WTC11 (cell line): ENCODE measurements around the gene CORO7. TPM values are rescaled to one million over a fixed set of nuclear protein-coding genes. Genes with fewer than 3 reads are reported as not detected.
A peak's percentile ranks its signal among the peaks of the same experiment; 100 is the strongest.

Source experiments
- ATF1 ChIP-seq: sonication (generic); formaldehyde crosslinking; IDR thresholded peaks from 2 replicates; pipeline ENCODE4 v1.8.1; 2023; ENCODE audit warnings: mild to moderate bottlenecking, moderate library complexity, missing genetic modification reagents
- ATF3 ChIP-seq: sonication (generic); formaldehyde crosslinking; conservative IDR thresholded peaks from 2 replicates; pipeline ENCODE4 v1.8.1; 2022; ENCODE audit warnings: mild to moderate bottlenecking, missing genetic modification reagents
- ATF6 ChIP-seq: sonication (generic); formaldehyde crosslinking; IDR thresholded peaks from 2 replicates; pipeline ENCODE4 v1.8.1; 2023; ENCODE audit warnings: mild to moderate bottlenecking, missing genetic modification reagents
- CDX4 ChIP-seq: fragments of 250-450 bp; sonication (Bioruptor Pico); IDR thresholded peaks from 2 replicates; pipeline ENCODE4 v1.9.0; 2021; ENCODE audit warnings: moderate library complexity, mild to moderate bottlenecking, inconsistent platforms, borderline replicate concordance
- CREB1 ChIP-seq: sonication (generic); formaldehyde crosslinking; IDR thresholded peaks from 2 replicates; pipeline ENCODE4 v1.8.0; 2023; ENCODE audit warnings: mild to moderate bottlenecking, missing genetic modification reagents
- CREM ChIP-seq: sonication (generic); formaldehyde crosslinking; IDR thresholded peaks from 2 replicates; pipeline ENCODE4 v1.8.1; 2022; ENCODE audit warnings: mild to moderate bottlenecking, missing genetic modification reagents, moderate library complexity
- E2F5 ChIP-seq: sonication (generic); formaldehyde crosslinking; IDR thresholded peaks from 2 replicates; pipeline ENCODE4 v1.8.1; 2022; ENCODE audit warnings: mild to moderate bottlenecking, moderate library complexity, missing genetic modification reagents
- ERG ChIP-seq: fragments of 250-450 bp; sonication (Bioruptor Pico); IDR thresholded peaks from 2 replicates; pipeline ENCODE4 v1.8.0; 2021; ENCODE audit warnings: mild to moderate bottlenecking
- ETV6 ChIP-seq: sonication (generic); formaldehyde crosslinking; IDR thresholded peaks from 2 replicates; pipeline ENCODE4 v1.8.1; 2022; ENCODE audit warnings: mild to moderate bottlenecking, missing genetic modification reagents
- KAT7 ChIP-seq: sonication (generic); formaldehyde crosslinking; IDR thresholded peaks from 2 replicates; pipeline ENCODE4 v1.8.1; 2023; ENCODE audit warnings: missing genetic modification reagents, mild to moderate bottlenecking, borderline replicate concordance
- MXD4 ChIP-seq: fragments of 250-450 bp; sonication (Bioruptor Pico); IDR thresholded peaks from 2 replicates; pipeline ENCODE4 v1.8.0; 2021; ENCODE audit warnings: mild to moderate bottlenecking, moderate library complexity, borderline replicate concordance
- MYBL2 ChIP-seq: sonication (generic); formaldehyde crosslinking; IDR thresholded peaks from 2 replicates; pipeline ENCODE4 v1.8.1; 2023; ENCODE audit warnings: mild to moderate bottlenecking, moderate library complexity, missing genetic modification reagents
- NFYB ChIP-seq: sonication (generic); formaldehyde crosslinking; conservative IDR thresholded peaks from 2 replicates; pipeline ENCODE4 v1.8.0; 2022; ENCODE audit warnings: low read depth, missing genetic modification reagents
- PREB ChIP-seq: sonication (generic); formaldehyde crosslinking; IDR thresholded peaks from 2 replicates; pipeline ENCODE4 v1.8.1; 2022; ENCODE audit warnings: mild to moderate bottlenecking, missing genetic modification reagents, moderate library complexity, borderline replicate concordance
- SMAD3 ChIP-seq: sonication (generic); formaldehyde crosslinking; IDR thresholded peaks from 2 replicates; pipeline ENCODE4 v1.8.0; 2022; ENCODE audit warnings: missing genetic modification reagents, mild to moderate bottlenecking, borderline replicate concordance
- STAT6 ChIP-seq: sonication (generic); formaldehyde crosslinking; conservative IDR thresholded peaks from 2 replicates; pipeline ENCODE4 v1.8.1; 2023; ENCODE audit warnings: mild to moderate bottlenecking, low read depth, missing genetic modification reagents, moderate library complexity
- TEAD1 ChIP-seq: sonication (generic); formaldehyde crosslinking; IDR thresholded peaks from 2 replicates; pipeline ENCODE4 v1.8.0; 2022; ENCODE audit warnings: mild to moderate bottlenecking, missing genetic modification reagents
- ZBTB43 ChIP-seq: sonication (generic); formaldehyde crosslinking; IDR thresholded peaks from 2 replicates; pipeline ENCODE4 v1.8.1; 2023; ENCODE audit warnings: mild to moderate bottlenecking, missing genetic modification reagents
- ZNF281 ChIP-seq: sonication (generic); formaldehyde crosslinking; IDR thresholded peaks from 2 replicates; pipeline ENCODE4 v1.8.0; 2023; ENCODE audit warnings: mild to moderate bottlenecking, missing genetic modification reagents
- ZNF532 ChIP-seq: fragments of 250-450 bp; sonication (Bioruptor Pico); IDR thresholded peaks from 2 replicates; pipeline ENCODE4 v1.9.0; 2021; ENCODE audit warnings: mild to moderate bottlenecking, borderline replicate concordance
- total RNA-seq: library from RNA; stranded (reverse); gene quantifications from 3 replicates; pipeline ENCODE4 v1.2.3, GENCODE V29; 2021

CORO7 gene
- total RNA-seq, 1 experiment from 2014 or later: 45.5 TPM

GRCh38 chr16:4426021-4426684, 9.8 kb upstream of the CORO7 start (continued):
- TF ChIP-seq ERG (CRISPR knock-in tag) (no peak), ZNF281 (CRISPR knock-in tag) (no peak), MXD4 (CRISPR knock-in tag) (no peak), ZNF532 (CRISPR knock-in tag) (no peak), ETV6 (CRISPR knock-in tag) (no peak), SMAD3 (CRISPR knock-in tag) (0 out of 2 replicates have a peak, but pooled peaks have one; percentile 12), TEAD1 (CRISPR knock-in tag) (no peak), MYBL2 (no peak), CREB1 (CRISPR knock-in tag) (no peak), STAT6 (CRISPR knock-in tag) (no peak), CREM (CRISPR knock-in tag) (no peak), ATF1 (CRISPR knock-in tag) (no peak), E2F5 (no peak), PREB (CRISPR knock-in tag) (no peak), NFYB (CRISPR knock-in tag) (no peak), ATF6 (CRISPR knock-in tag) (no peak), KAT7 (CRISPR knock-in tag) (0 out of 2 replicates have a peak, but pooled peaks have one; percentile 39), ATF3 (CRISPR knock-in tag) (no peak), CDX4 (CRISPR knock-in tag) (no peak), ZBTB43 (no peak)
